Measurements from ENCODE around the gene SMIM45.

Gene SMIM45

DNA sequence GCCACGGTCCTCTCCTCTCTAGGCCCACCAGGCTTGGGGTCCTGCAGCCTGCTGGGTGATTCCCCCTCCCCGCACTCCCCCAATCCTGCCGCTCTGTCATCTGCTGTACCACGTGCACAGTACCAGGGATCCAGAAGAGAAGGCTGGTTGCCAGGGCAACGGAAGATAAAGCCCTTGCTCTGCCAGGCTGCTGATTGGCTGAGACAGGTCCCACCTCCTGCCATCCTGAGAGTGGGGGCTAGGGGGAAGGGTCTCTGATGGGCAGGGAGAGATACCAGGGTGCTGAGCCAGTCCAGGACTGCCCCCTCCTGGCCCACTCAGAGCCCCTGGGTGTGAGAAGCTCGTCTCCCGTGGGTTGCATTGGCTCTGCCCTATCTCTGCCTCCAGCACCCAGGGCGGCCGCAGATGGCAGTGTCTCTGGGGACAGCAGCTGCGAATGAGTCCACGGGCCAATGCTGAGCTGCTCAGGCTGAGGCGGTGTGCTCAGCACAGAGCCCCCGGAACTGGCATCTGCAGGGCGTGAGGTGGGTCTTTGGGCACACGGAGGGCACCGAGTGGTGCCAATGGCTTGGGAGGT, at the start of gene SMIM45:
TSS of gene SMIM45 (plus strand) at position 253 of the 577 bp plus-strand sequence.
- no peak within 1 kb of the TSS for H3K4me3 Mint-ChIP-seq (ENCODE audit: unreplicated experiment)

DNA sequence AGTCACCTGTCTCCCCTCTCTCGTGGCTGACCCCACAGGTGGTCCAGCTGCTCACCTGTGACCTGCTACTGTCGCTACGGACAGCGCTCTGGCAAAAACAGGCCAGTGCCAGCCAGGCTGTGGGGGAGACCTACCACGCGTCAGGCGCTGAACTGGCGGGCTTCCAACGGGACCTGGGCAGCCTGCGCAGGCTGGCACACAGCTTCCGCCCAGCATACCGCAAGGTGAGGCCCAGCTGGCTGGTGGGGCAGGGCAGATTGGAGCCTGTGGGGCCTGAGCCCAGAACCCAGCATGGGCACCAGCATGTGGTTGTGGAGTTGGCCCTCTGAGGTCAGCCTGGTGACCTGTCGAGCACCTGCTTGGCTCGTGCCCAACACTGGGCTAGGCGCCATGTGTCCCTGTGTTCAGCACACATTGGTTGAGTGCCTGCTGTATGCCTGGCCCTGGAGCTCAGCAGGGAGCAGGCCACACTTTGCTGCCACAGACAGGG, 49.0 kb upstream of the SMIM45 start:
- peaks cover 37% of the 10 kb centered on the region for H3K36me3 Mint-ChIP-seq (ENCODE audit: low read depth, unreplicated experiment)
- peaks cover 6% of the 10 kb centered on the region for H3K27me3 Mint-ChIP-seq (ENCODE audit: unreplicated experiment)
- TF ChIP-seq, protein P1, sequence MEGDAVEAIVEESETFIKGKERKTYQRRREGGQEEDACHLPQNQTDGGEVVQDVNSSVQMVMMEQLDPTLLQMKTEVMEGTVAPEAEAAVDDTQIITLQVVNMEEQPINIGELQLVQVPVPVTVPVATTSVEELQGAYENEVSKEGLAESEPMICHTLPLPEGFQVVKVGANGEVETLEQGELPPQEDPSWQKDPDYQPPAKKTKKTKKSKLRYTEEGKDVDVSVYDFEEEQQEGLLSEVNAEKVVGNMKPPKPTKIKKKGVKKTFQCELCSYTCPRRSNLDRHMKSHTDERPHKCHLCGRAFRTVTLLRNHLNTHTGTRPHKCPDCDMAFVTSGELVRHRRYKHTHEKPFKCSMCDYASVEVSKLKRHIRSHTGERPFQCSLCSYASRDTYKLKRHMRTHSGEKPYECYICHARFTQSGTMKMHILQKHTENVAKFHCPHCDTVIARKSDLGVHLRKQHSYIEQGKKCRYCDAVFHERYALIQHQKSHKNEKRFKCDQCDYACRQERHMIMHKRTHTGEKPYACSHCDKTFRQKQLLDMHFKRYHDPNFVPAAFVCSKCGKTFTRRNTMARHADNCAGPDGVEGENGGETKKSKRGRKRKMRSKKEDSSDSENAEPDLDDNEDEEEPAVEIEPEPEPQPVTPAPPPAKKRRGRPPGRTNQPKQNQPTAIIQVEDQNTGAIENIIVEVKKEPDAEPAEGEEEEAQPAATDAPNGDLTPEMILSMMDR (IDR thresholded peaks at IDR 0.05; ENCODE audit: unreplicated experiment) = no peak
- H3K4me1 Mint-ChIP-seq (ENCODE audit: unreplicated experiment) = peaks cover 5% of the 10 kb centered on the region
- no peak overlapping the region for H3K4me3 Mint-ChIP-seq (ENCODE audit: unreplicated experiment)
- DNase-seq (ENCODE audit: low spot score) = no peak
- no peaks in the 10 kb centered on the region for H3K9me3 Mint-ChIP-seq (ENCODE audit: unreplicated experiment)
- H3K27ac Mint-ChIP-seq (ENCODE audit: unreplicated experiment) = no peak overlapping the region

More for the DNA sequence above, at the start of gene SMIM45:
- H3K36me3 Mint-ChIP-seq (ENCODE audit: low read depth, unreplicated experiment) = no peaks in the 10 kb centered on the region
- H3K27me3 Mint-ChIP-seq (ENCODE audit: unreplicated experiment) = peaks cover 6% of the 10 kb centered on the region
- TF ChIP-seq, protein P1 (IDR thresholded peaks at IDR 0.05; ENCODE audit: unreplicated experiment) = no peak
- DNase-seq (ENCODE audit: low spot score) = no peak
- no peak within 1 kb of the TSS for H3K27ac Mint-ChIP-seq (ENCODE audit: unreplicated experiment)
- no peaks in the 10 kb centered on the region for H3K4me1 Mint-ChIP-seq (ENCODE audit: unreplicated experiment)
- H3K9me3 Mint-ChIP-seq (ENCODE audit: unreplicated experiment) = no peaks in the 10 kb centered on the region

DNA sequence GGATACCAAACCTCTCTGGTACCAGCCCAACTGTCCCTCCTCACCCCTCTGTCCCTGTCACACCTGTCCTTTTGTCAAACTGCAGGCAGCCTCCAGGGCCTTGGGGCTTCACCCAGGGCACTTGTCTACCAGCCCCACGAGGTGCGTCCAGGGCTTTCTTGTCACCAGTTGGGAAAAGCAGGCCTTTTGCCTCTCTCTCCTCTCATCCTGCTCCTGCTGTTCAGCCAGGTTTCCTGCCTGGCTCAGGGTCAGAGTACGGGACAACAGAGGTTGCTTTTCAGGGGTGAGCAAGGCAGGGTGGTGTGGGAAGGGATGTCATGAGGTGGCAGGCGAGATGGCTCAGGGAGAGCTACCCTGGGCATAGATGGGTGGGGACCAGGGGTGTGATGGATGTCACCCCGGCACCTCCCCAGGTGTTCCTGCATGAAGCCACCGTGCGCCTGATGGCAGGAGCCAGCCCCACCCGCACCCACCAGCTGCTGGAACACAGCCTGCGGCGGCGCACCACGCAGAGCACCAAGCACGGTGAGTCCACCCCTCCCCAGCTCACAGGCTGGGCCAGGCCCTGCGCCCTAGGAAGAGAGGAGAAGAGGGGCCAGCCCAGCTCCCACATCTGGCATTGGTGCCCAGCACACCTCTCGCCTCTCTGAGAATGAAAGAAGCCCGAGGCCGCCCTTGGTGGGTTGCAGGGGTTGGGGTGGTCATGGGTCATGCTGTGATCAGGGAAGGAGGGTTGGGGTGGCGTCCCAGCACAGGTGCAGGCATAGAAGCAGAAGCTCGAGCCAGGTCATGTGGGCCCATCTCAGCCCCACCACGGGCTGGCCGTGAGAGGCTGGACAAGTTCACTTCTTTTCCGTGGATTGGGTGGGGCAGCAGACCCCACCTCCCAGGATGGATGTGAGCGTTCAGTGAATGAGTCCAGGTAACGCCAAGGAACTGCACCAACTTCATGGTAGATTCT, 47.2 kb upstream of the SMIM45 start:
- Mint-ChIP-seq H3K27me3 (ENCODE audit: unreplicated experiment) (peaks cover 9% of the 10 kb centered on the region), H3K4me3 (ENCODE audit: unreplicated experiment) (no peak overlapping the region), H3K27ac (ENCODE audit: unreplicated experiment) (no peak overlapping the region), H3K36me3 (ENCODE audit: low read depth, unreplicated experiment) (peaks cover 29% of the 10 kb centered on the region), H3K9me3 (ENCODE audit: unreplicated experiment) (no peaks in the 10 kb centered on the region), H3K4me1 (ENCODE audit: unreplicated experiment) (peaks cover 9% of the 10 kb centered on the region)
- no peak for DNase-seq (ENCODE audit: low spot score)
- TF ChIP-seq, protein P1 (IDR thresholded peaks at IDR 0.05; ENCODE audit: unreplicated experiment) = no peak

DNA sequence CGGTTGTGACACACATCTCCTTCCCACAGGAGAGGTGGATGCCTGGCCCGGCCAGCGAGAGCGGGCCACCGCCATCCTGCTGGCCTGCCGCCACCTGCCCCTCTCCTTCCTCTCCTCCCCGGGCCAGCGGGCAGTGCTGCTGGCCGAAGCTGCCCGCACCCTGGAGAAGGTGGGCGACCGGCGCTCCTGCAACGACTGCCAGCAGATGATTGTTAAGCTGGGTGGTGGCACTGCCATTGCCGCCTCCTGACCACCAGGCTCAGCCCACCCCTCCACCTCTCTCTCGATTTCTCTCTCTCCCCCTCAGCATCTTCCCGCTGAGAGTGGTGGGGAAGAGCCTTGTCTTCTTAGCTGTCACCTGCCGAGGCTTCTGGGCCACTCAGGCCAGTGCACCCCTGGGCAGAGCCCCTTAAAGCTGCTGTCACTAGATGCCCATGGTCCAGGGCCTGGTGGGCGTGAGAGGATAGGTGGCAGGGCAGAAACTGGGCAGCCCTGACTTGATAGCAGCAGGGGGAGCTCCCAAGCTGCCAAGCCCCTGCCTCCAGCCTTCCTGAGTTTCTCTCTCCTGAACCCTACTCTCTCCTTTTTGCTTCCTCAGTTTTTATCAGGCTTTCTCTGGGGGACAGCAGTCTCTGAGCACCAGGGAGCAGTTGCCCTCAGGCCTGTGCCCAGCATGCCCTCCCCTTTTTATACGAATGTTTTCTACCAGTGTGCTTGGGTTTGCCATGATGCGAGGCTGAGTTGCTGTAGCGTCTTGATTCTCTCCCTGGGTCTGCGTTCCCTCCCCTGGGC, 46.3 kb upstream of the SMIM45 start:
- H3K4me3 Mint-ChIP-seq (ENCODE audit: unreplicated experiment) = peak overlapping the region; percentile 51
- peaks cover 9% of the 10 kb centered on the region for H3K4me1 Mint-ChIP-seq (ENCODE audit: unreplicated experiment)
- H3K9me3 Mint-ChIP-seq (ENCODE audit: unreplicated experiment) = no peaks in the 10 kb centered on the region
- H3K27ac Mint-ChIP-seq (ENCODE audit: unreplicated experiment) = no peak overlapping the region
- H3K36me3 Mint-ChIP-seq (ENCODE audit: low read depth, unreplicated experiment) = peaks cover 24% of the 10 kb centered on the region
- DNase-seq (ENCODE audit: low spot score) = no peak
- peaks cover 7% of the 10 kb centered on the region for H3K27me3 Mint-ChIP-seq (ENCODE audit: unreplicated experiment)
- TF ChIP-seq, protein P1 (IDR thresholded peaks at IDR 0.05; ENCODE audit: unreplicated experiment) = no peak
